KOPT-K1 (cell line): ENCODE data around the gene TNNI3K.

Source experiments
- H3K27ac ChIP-seq: fragments of 200-600 bp; sonication (generic); 2 replicates; pipeline ENCODE4 v1.5.1; 2016; ENCODE audit warnings: antibody characterized with exemption, mild to moderate bottlenecking, low read depth, low read length; ENCODE audit not compliant: poor library complexity, severe bottlenecking
- H3K36me3 ChIP-seq: fragments of 200-600 bp; sonication (generic); 2 replicates; pipeline ENCODE4 v1.5.1; 2017; ENCODE audit warnings: antibody characterized with exemption, mild to moderate bottlenecking, low read length, moderate library complexity; ENCODE audit not compliant: insufficient read depth
- H3K9me3 ChIP-seq: fragments of 200-600 bp; sonication (generic); 2 replicates; pipeline ENCODE4 v1.5.1; 2017; ENCODE audit warnings: antibody characterized with exemption, low read length, mild to moderate bottlenecking; ENCODE audit not compliant: insufficient read depth, poor library complexity, severe bottlenecking

The TNNI3K gene

GRCh38 chr1:74235153-74235552 is at the start of gene TNNI3K:
Gene TNNI3K, plus strand, starts transcription at chr1:74235387. Its CDS starts 65 bp downstream, at chr1:74235452.
- no peaks in the 10 kb centered on the region for H3K9me3 ChIP-seq
- no peaks in the 10 kb centered on the region for H3K36me3 ChIP-seq
- H3K27ac ChIP-seq = no peak within 1 kb of the TSS

- H3K9me3 ChIP-seq = no peaks in the 10 kb centered on the region
- no peaks in the 10 kb centered on the region for H3K36me3 ChIP-seq
- H3K27ac ChIP-seq = no peak overlapping the region
These were observed 41.3 kb upstream of the TNNI3K start for GRCh38 chr1:74193908-74194307.

DNA sequence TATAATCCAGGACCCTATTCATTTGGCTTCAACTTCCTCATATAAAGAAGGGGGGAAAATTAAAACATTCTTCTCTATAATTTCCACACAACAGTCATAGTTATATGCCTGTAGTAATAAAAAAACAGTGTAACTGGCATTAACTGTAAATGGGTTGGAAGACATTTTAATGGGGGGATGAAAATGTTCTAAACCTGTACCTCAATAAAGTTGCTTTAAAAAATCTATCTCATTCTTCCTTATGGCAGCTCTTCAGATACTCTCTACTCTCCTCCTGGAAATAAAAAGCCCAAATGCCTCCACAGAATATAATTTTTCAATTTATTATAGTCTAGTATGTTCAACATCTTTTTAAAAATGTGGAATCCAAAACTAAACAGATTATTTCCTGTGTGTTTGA is 39.8 kb upstream of the TNNI3K start:
- Histone ChIP-seq H3K36me3 (no peaks in the 10 kb centered on the region), H3K27ac (no peak overlapping the region), H3K9me3 (no peaks in the 10 kb centered on the region)

DNA sequence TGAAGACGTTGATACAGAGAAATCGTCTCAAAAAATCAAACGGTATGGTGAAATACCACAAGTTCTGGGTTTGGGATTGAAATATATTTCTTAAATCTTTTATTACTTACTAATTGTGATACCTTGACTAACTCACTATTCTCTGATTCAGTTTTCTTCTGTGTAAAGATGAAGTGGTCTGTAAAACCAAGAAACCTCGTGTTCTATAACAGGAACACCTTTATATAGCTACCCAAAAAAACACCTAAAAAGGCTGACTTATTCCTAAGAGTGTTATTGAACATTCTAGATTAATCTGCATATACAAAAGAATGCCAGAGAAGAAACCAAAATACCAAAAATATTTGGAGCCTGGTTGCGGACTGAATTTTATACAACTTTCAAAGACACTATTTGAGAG is 37.9 kb upstream of the TNNI3K start:
- no peaks in the 10 kb centered on the region for H3K9me3 ChIP-seq
- H3K27ac ChIP-seq = no peak overlapping the region
- no peaks in the 10 kb centered on the region for H3K36me3 ChIP-seq

- no peaks in the 10 kb centered on the region for H3K9me3 ChIP-seq
- no peaks in the 10 kb centered on the region for H3K36me3 ChIP-seq
- peak within 1 kb of the TSS; percentile 66 for H3K27ac ChIP-seq
These were observed 37.3 kb upstream of the TNNI3K start, which contains the start of the genes FPGT and LRRIQ3 for GRCh38 chr1:74197657-74198552. Gene FPGT, plus strand, starts transcription at chr1:74198242. Its CDS starts 37 bp downstream, at chr1:74198279. Gene LRRIQ3, minus strand, starts transcription at chr1:74198176. Its CDS starts 14,492 bp downstream, at chr1:74183684.

GRCh38 chr1:74199504-74199903 is 35.7 kb upstream of the TNNI3K start:
- H3K9me3 ChIP-seq = no peaks in the 10 kb centered on the region
- H3K27ac ChIP-seq = no peak overlapping the region
- H3K36me3 ChIP-seq = no peaks in the 10 kb centered on the region

DNA sequence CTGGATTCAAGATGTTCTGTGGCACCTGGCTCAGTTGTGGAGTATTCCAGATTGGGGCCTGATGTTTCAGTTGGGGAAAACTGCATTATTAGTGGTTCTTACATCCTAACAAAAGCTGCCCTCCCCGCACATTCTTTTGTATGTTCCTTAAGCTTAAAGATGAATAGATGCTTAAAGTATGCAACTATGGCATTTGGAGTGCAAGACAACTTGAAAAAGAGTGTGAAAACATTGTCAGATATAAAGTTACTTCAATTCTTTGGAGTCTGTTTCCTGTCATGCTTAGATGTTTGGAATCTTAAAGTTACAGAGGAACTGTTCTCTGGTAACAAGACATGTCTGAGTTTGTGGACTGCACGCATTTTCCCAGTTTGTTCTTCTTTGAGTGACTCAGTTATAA is 29.9 kb upstream of the TNNI3K start:
- Histone ChIP-seq H3K36me3 (no peaks in the 10 kb centered on the region), H3K9me3 (no peaks in the 10 kb centered on the region), H3K27ac (no peak overlapping the region)

DNA sequence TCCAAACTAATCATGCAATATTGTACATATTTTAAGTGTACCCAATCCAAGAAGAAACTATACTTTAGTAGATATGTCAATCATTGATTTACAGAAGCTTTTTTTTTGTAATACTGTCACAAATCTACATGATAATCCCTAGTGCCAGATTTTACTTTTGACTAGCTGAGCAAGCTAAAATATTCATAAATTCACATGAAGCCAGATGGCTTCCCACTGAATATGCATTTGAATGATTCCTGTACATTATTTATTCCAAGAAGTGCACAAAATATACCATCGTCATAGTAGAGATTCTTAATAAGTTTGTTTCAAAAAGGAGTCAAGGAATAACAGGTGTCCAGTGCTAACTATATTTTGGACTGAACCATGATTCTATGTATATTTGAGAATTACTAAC is 20.0 kb upstream of the TNNI3K start:
- Histone ChIP-seq H3K9me3 (no peaks in the 10 kb centered on the region), H3K27ac (no peak overlapping the region), H3K36me3 (no peaks in the 10 kb centered on the region)

- Histone ChIP-seq H3K36me3 (no peaks in the 10 kb centered on the region), H3K9me3 (peaks cover 3% of the 10 kb centered on the region)
These were observed 12.5 kb upstream of the TNNI3K start for GRCh38 chr1:74222701-74223100.

DNA sequence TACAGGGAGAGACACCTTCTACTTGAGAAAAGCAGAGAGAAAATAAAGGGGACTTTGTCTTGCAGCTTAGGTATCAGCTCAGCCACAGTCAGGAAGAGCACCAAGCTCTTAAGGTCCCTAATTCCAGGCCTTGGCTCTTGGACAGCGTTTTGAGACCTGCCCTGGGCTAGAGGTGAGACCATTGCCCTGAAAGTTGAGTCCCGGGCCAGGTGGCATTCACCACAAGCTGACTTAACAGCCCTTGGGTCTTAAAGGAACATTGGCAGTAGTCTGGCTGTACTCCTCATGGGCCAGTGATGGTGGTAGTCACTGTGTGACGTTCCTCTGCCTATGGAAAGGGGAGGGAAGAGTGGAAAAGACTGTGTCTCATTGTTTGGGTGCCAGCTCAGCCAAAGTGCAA is 11.7 kb upstream of the TNNI3K start:
- Histone ChIP-seq H3K27ac (no peak overlapping the region), H3K9me3 (peaks cover 3% of the 10 kb centered on the region), H3K36me3 (no peaks in the 10 kb centered on the region)

More at GRCh38 chr1:74222701-74223100, 12.5 kb upstream of the TNNI3K start:
- H3K27ac ChIP-seq = no peak overlapping the region

- Histone ChIP-seq H3K36me3 (no peaks in the 10 kb centered on the region), H3K27ac (no peak overlapping the region), H3K9me3 (no peaks in the 10 kb centered on the region)
These were observed 1.3 kb downstream of the TNNI3K start for GRCh38 chr1:74236440-74236839.

DNA sequence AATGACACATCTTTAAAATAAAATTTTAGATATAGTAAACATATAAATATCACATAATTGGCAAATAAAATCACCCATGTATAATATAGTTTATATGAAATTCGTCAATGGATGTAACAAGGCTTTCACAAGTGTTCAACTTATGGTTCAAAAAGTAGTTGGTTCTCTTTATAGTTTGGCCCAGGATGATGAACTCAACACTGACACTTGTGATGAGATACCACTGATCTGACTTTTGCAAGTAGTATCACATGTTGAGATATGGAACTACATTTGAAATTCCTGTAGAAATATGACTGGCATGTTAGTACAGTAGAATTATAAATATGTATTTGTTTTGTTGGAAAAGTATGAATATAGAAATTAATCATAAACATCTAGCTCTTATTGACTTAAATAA is 1.8 kb downstream of the TNNI3K start:
- Histone ChIP-seq H3K9me3 (no peaks in the 10 kb centered on the region), H3K27ac (no peak overlapping the region), H3K36me3 (no peaks in the 10 kb centered on the region)

- Histone ChIP-seq H3K36me3 (no peaks in the 10 kb centered on the region), H3K9me3 (no peaks in the 10 kb centered on the region), H3K27ac (no peak overlapping the region)
These were observed 2.6 kb downstream of the TNNI3K start for GRCh38 chr1:74237787-74238186.

GRCh38 chr1:74245168-74245772 is 10.1 kb downstream of the TNNI3K start:
- no peaks in the 10 kb centered on the region for H3K36me3 ChIP-seq
- H3K9me3 ChIP-seq = no peaks in the 10 kb centered on the region
- no peak overlapping the region for H3K27ac ChIP-seq

DNA sequence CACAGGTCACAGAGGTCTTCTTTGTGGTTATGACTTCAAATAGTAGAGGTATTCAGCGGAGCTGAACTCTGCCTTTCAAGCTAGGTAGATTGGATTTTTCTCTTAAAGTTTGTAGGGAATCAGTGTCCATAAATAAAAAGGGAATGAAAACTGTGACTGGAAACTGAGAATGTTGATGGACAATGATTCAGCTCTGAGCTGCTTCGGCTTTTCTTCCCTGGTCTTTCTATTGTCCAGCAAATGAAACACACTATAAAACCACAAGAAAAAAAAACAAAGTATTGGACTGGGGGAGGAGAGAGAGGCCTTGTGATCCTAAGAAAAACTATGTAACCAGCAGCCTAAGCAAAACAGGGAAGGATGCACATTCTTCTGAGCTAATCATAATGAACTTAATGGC is 11.1 kb downstream of the TNNI3K start:
- H3K27ac ChIP-seq = no peak overlapping the region
- H3K9me3 ChIP-seq = no peaks in the 10 kb centered on the region
- H3K36me3 ChIP-seq = no peaks in the 10 kb centered on the region
